Small intestine (tissue), 7 donors: ENCODE results near the gene PLCH1. TPM values are rescaled to one million over a fixed set of nuclear protein-coding genes. Genes with fewer than 3 reads are reported as not detected.

Experiments
- DNase-seq, 2 donors: peaks; one replicate each; pipeline versions ENCODE4 v3.0.0 to v3.0.0-alpha.2; 2013
- FAIRE-seq: peaks from 2 replicates; lab custom pipeline; 2012; peaks lifted over from hg19 to GRCh38; lab: Jason Lieb, UNC
- H3K27ac ChIP-seq, 3 donors: one replicate each; pipeline ENCODE4 v1.5.1; 2013; ENCODE audit warnings: low read length in 2 of 3, mild to moderate bottlenecking in 2 of 3, control low read depth in 1 of 3, inconsistent platforms in 1 of 3, low read depth in 1 of 3, moderate library complexity in 1 of 3
- H3K27me3 ChIP-seq, 3 donors: one replicate each; pipeline ENCODE4 v1.6.1; 2013; ENCODE audit warnings: low read length in 3 of 3, inconsistent platforms in 1 of 3; ENCODE audit not compliant: control insufficient read depth in 3 of 3, insufficient read depth in 3 of 3
- H3K36me3 ChIP-seq, 3 donors: one replicate each; pipeline ENCODE4 v1.6.1; 2013; ENCODE audit warnings: low read length in 3 of 3, inconsistent platforms in 1 of 3, low read depth in 1 of 3, mild to moderate bottlenecking in 1 of 3, moderate library complexity in 1 of 3; ENCODE audit not compliant: control insufficient read depth in 3 of 3, insufficient read depth in 2 of 3
- H3K4me1 ChIP-seq, 3 donors: one replicate each; pipeline ENCODE4 v1.6.1; 2013; ENCODE audit warnings: low read length in 2 of 3, inconsistent platforms in 1 of 3, low read depth in 1 of 3, mild to moderate bottlenecking in 1 of 3, moderate library complexity in 1 of 3; ENCODE audit not compliant: control insufficient read depth in 3 of 3, insufficient read depth in 2 of 3
- H3K4me3 ChIP-seq, 3 donors: one replicate each; pipeline ENCODE4 v1.5.1; 2013; ENCODE audit warnings: low read length in 3 of 3, control low read depth in 1 of 3, inconsistent platforms in 1 of 3, low read depth in 1 of 3, mild to moderate bottlenecking in 1 of 3, moderate library complexity in 1 of 3
- H3K9me3 ChIP-seq, 2 donors: one replicate each; pipeline ENCODE4 v1.6.1; 2013; ENCODE audit warnings: low read depth in 1 of 2, low read length in 1 of 2; ENCODE audit not compliant: control insufficient read depth in 2 of 2, insufficient read depth in 1 of 2
- WGBS, 3 donors: extraction: QIAGEN DNeasy Blood & Tissue Kit; methylation state at CpG; one replicate each; pipeline ENCODE4 v1.1.7; 2013; 5-methylcytosine and 5-hydroxymethylcytosine counted together
- polyA plus RNA-seq, 4 donors: library from polyadenylated mRNA; stranded (reverse) in 3 of 4; unstranded in 1 of 4; fragments of 200-250 nt in 3 of 4; fragments of 120-200 nt in 1 of 4; gene quantifications; one replicate each; pipeline versions ENCODE4 v1.2.1 to v1.2.3, GENCODE V29; 2013
- donor health status: healthy with polysubstance abuse.
- donor health status: control.
- donor health status: control.
- donor health status: Bipolar disorder and iron deficiency.
- donor health status: healthy.

Gene PLCH1
- polyA plus RNA-seq, 4 donors = 1.4 to 9.7 (median 2.8) TPM

- FAIRE-seq = no peak
- no peak for DNase-seq
- WGBS, 3 donors = 80 to 96% (median 91%) methylated on average over 2 of the region's 2 CpGs
- H3K36me3 ChIP-seq = peaks cover 0 to 5% (median 4%) of the 10 kb centered on the region in 3 donors
- H3K4me1 ChIP-seq = no peaks in the 10 kb centered on the region
- H3K27ac ChIP-seq = no peak overlapping the region
- no peak overlapping the region for H3K4me3 ChIP-seq
- no peaks in the 10 kb centered on the region for H3K9me3 ChIP-seq
- H3K27me3 ChIP-seq = no peaks in the 10 kb centered on the region
Measured at GRCh38 chr3:155548195-155548594, 196.7 kb downstream of the PLCH1 start.

GRCh38 chr3:155535098-155535497, 209.8 kb downstream of the PLCH1 start:
- DNase-seq (peak in 1 of 2 donors; percentile 25), FAIRE-seq (no peak)
- Histone ChIP-seq H3K4me1 (no peaks in the 10 kb centered on the region), H3K36me3 (peaks cover 0 to 9% (median 0%) of the 10 kb centered on the region in 3 donors), H3K27me3 (no peaks in the 10 kb centered on the region), H3K9me3 (peaks cover 0 to 29% of the 10 kb centered on the region in 2 donors), H3K4me3 (no peak overlapping the region), H3K27ac (no peak overlapping the region)
- 76 to 84% (median 76%) methylated on average over 3 of the region's 3 CpGs for WGBS, 3 donors

GRCh38 chr3:155528579-155528978, 216.3 kb downstream of the PLCH1 start:
- no peak overlapping the region for H3K27ac ChIP-seq
- DNase-seq = no peak
- peaks cover 0 to 5% (median 0%) of the 10 kb centered on the region in 3 donors for H3K36me3 ChIP-seq

GRCh38 chr3:155525324-155525833, 219.5 kb downstream of the PLCH1 start:
- 86 to 97% (median 92%) methylated on average over 5 of the region's 5 CpGs for WGBS, 3 donors
- no peaks in the 10 kb centered on the region for H3K9me3 ChIP-seq
- H3K4me1 ChIP-seq = no peaks in the 10 kb centered on the region
- no peak overlapping the region for H3K27ac ChIP-seq
- DNase-seq = no peak
- peaks cover 0 to 5% (median 0%) of the 10 kb centered on the region in 3 donors for H3K36me3 ChIP-seq
- no peak overlapping the region for H3K4me3 ChIP-seq
- no peak for FAIRE-seq
- no peaks in the 10 kb centered on the region for H3K27me3 ChIP-seq

More at GRCh38 chr3:155528579-155528978, 216.3 kb downstream of the PLCH1 start:
- Histone ChIP-seq H3K4me3 (no peak overlapping the region), H3K27me3 (no peaks in the 10 kb centered on the region), H3K4me1 (no peaks in the 10 kb centered on the region), H3K9me3 (peaks cover 0 to 13% of the 10 kb centered on the region in 2 donors)
- FAIRE-seq = no peak

GRCh38 chr3:155520463-155520862, 224.4 kb downstream of the PLCH1 start:
- DNase-seq = no peak
- FAIRE-seq = no peak
- H3K9me3 ChIP-seq = no peaks in the 10 kb centered on the region
- no peak overlapping the region for H3K4me3 ChIP-seq
- H3K27me3 ChIP-seq = no peaks in the 10 kb centered on the region
- H3K4me1 ChIP-seq = no peaks in the 10 kb centered on the region
- H3K27ac ChIP-seq = no peak overlapping the region
- H3K36me3 ChIP-seq = peaks cover 0 to 10% (median 0%) of the 10 kb centered on the region in 3 donors
- 69 to 88% (median 78%) methylated on average over 2 of the region's 2 CpGs for WGBS, 3 donors

- Histone ChIP-seq H3K27me3 (no peaks in the 10 kb centered on the region), H3K9me3 (no peaks in the 10 kb centered on the region), H3K36me3 (peaks cover 0 to 10% (median 0%) of the 10 kb centered on the region in 3 donors), H3K27ac (no peak overlapping the region), H3K4me3 (no peak overlapping the region), H3K4me1 (no peaks in the 10 kb centered on the region)
- FAIRE-seq = no peak
- 75 to 88% (median 80%) methylated on average over 3 of the region's 3 CpGs for WGBS, 3 donors
- DNase-seq = no peak
Measured at GRCh38 chr3:155519078-155519477, 225.8 kb downstream of the PLCH1 start.

GRCh38 chr3:155517903-155518302, 227.0 kb downstream of the PLCH1 start:
- FAIRE-seq = no peak
- WGBS, 3 donors = 79 to 84% (median 81%) methylated on average over 1 of the region's 1 CpG

GRCh38 chr3:155516439-155516838, 228.4 kb downstream of the PLCH1 start:
- H3K27ac ChIP-seq = no peak overlapping the region
- H3K4me1 ChIP-seq = no peaks in the 10 kb centered on the region
- no peak for DNase-seq
- H3K9me3 ChIP-seq = peaks cover 0 to 7% of the 10 kb centered on the region in 2 donors
- H3K4me3 ChIP-seq = no peak overlapping the region
- peaks cover 0 to 10% (median 0%) of the 10 kb centered on the region in 3 donors for H3K36me3 ChIP-seq
- 84 to 95% (median 85%) methylated on average over 2 of the region's 2 CpGs for WGBS, 3 donors
- FAIRE-seq = no peak
- H3K27me3 ChIP-seq = no peaks in the 10 kb centered on the region

More at GRCh38 chr3:155517903-155518302, 227.0 kb downstream of the PLCH1 start:
- Histone ChIP-seq H3K27ac (no peak overlapping the region), H3K36me3 (peaks cover 0 to 8% (median 0%) of the 10 kb centered on the region in 3 donors), H3K27me3 (no peaks in the 10 kb centered on the region), H3K4me3 (no peak overlapping the region), H3K4me1 (no peaks in the 10 kb centered on the region), H3K9me3 (no peaks in the 10 kb centered on the region)
- no peak for DNase-seq

GRCh38 chr3:155512867-155513261, 232.0 kb downstream of the PLCH1 start:
- 89 to 90% (median 89%) methylated on average over 5 of the region's 5 CpGs for WGBS, 3 donors
- Histone ChIP-seq H3K9me3 (peaks cover 0 to 7% of the 10 kb centered on the region in 2 donors), H3K36me3 (peaks cover 0 to 7% (median 0%) of the 10 kb centered on the region in 3 donors), H3K4me3 (no peak overlapping the region), H3K27ac (no peak overlapping the region), H3K27me3 (no peaks in the 10 kb centered on the region), H3K4me1 (no peaks in the 10 kb centered on the region)
- FAIRE-seq = no peak
- no peak for DNase-seq
